Measurements from ENCODE around the gene PTPRG.
"Not testable (repeated sequence)": the region's sequence is repeated elsewhere in the genome, so short reads cannot be mapped to it uniquely, and the experiment has no call there.

PTPRG gene

DNA sequence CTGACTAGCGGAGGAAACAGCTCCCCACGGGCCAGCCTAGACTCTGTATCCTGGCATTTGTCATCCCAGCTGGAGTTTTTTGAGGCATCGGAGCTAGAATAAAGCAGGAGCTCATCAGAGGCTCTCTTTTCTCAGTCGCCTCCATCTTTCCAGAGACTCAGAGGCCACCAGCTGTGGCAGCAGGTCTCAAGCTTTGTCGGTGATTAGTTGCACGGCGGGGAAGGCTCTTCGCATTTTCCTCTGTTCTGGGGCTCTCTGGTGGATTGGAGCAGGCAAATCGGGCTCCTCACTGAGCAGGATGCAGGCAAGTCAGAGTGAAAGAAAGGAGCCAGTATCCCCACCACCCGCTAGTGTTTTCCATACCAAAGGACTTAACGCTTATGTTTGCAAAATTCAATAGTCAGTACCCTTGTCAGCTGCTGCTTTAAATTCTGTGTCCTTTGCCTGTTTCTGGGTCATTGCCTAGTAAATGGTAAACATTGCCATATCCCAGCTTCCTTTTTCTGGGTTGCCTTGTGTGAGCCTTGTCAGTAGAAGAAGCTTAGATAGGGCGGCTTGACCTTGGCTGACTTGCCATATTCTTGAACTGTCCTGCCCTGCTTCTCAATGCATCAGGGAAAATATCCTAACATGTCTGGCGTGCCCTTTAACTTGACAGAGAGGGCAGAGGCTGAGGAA lies 127.1 kb downstream of the PTPRG start:
- Mint-ChIP-seq H3K9me3 (no peaks in the 10 kb centered on the region), H3K4me1 (ENCODE audit: low read depth) (no peaks in the 10 kb centered on the region), H3K4me3 (no peak overlapping the region), H3K36me3 (ENCODE audit: low read depth) (no peaks in the 10 kb centered on the region), H3K27ac (no peak overlapping the region), H3K27me3 (no peaks in the 10 kb centered on the region)
- intact Hi-C loops (cut with micrococcal nuclease), result no loop called here

DNA sequence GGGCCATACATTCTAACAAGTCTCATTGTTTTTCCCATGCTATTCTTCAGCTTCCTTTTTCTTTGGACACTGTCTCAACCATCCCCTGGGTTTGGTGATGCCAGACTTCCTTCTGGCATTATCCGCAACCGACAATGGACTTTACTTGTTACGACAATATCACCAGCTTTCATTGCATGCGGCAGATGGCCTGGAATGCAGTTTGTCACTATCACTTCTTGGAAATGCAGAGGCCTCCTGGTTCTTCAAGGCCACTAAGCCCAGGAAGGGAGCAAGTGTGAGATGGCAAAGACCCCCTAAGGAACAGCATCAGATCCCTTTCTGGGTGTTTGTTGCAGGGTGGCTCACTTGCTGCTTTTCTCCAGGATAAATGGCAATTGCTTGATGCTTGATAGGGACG lies 128.6 kb downstream of the PTPRG start:
- no peaks in the 10 kb centered on the region for H3K27me3 Mint-ChIP-seq
- no peak overlapping the region for H3K4me3 Mint-ChIP-seq
- no peaks in the 10 kb centered on the region for H3K4me1 Mint-ChIP-seq (ENCODE audit: low read depth)
- H3K36me3 Mint-ChIP-seq (ENCODE audit: low read depth), result no peaks in the 10 kb centered on the region
- intact Hi-C loops (cut with micrococcal nuclease), result no loop called here
- no peaks in the 10 kb centered on the region for H3K9me3 Mint-ChIP-seq
- no peak overlapping the region for H3K27ac Mint-ChIP-seq

DNA sequence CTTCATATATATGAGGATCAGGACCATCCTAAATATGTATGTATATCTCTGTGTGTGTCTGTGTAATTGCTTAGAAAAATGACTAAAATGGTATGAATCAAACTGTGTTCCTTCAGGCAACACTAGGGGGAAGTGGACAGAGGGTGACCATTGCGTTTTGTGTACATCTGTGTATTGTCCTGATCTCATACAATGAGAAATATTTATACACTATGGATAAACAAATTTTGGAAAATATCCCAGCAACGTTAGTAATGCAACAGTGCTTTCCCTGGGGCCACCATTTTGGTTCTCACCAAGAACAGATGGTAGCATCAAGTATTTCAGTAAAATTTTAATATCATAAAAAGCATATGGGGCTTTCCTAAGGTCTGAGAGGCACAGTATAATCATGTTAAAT lies 130.1 kb downstream of the PTPRG start:
- intact Hi-C loops (cut with micrococcal nuclease), result no loop called here
- H3K9me3 Mint-ChIP-seq, result no peaks in the 10 kb centered on the region
- no peaks in the 10 kb centered on the region for H3K4me1 Mint-ChIP-seq (ENCODE audit: low read depth)
- no peak overlapping the region for H3K4me3 Mint-ChIP-seq
- no peaks in the 10 kb centered on the region for H3K27me3 Mint-ChIP-seq
- H3K36me3 Mint-ChIP-seq (ENCODE audit: low read depth), result no peaks in the 10 kb centered on the region
- no peak overlapping the region for H3K27ac Mint-ChIP-seq

DNA sequence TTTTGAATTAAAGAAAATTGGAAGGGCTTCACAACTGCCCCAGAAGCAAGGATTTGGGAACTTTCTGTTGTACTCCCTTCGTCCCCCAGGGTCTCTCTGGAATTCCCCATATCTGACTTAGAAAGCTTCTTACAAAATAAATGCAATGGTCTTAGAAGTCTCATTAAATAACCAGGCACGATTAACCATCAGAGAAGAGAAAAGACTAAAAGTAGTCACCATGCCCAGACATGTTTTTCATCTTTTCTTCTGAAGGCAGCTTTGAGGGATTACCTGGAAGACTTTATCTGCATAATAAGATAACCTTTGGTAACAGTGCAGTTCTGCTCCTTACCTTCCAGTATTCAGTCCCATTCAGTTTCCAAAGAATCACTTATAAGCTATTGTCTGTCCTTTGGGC lies 135.9 kb downstream of the PTPRG start:
- Mint-ChIP-seq H3K27me3 (no peaks in the 10 kb centered on the region), H3K4me3 (no peak overlapping the region), H3K36me3 (ENCODE audit: low read depth) (no peaks in the 10 kb centered on the region), H3K9me3 (no peaks in the 10 kb centered on the region), H3K4me1 (ENCODE audit: low read depth) (no peaks in the 10 kb centered on the region), H3K27ac (no peak overlapping the region)
- intact Hi-C loops (cut with micrococcal nuclease), result no loop called here

DNA sequence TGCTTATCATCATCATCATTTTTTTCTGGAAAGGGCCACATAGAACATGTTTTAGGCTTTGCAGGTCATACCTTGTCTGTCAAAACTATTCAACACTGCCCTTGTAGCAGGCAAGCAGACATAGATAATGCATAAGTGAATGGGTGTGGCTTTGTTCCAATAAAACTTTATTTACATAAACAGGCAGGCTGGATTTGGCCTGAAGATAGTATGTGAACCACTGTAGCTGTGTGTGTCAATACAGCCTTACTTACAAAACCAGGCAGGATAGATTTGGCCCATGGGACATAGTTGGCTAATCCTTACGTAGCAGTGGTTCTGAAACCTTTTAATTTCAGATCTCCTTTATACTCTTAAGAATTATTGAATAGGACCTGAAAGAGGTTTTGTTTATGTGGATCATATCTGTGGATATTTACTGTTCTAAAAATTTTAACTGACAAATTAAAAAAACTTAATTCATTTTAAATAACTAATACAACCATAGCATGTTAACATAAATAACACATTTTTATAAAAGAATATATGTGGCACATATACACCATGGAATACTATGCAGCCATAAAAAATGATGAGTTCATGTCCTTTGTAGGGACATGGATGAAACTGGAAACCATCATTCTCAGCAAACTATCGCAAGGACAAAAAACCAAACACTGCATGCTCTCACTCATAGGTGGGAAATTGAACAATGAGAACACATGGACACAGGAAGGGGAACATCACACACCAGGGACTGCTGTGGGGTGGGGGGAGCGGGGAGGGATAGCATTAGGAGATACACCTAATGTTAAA lies 137.1 kb downstream of the PTPRG start:
- H3K4me3 Mint-ChIP-seq; H3K36me3 Mint-ChIP-seq (ENCODE audit: low read depth): not testable (repeated sequence)

DNA sequence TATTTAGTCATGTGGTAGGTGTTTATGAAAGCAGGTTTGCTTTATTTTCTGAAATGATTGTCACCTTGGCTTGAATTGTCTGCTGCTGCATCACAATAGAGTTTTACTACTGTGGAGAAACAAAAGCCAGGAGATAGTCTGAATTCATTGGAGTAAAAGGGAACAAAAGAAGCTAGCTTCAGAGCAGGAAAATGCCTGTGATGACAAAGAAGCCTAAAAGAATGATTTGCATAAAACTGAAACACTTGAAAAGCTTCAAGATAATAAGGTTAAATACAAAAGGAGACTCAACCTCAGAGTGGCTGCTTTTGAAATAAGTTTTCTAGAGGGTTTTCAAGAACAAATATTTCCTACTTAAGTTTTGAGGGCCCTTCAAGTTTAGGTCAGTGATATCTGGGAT lies 138.3 kb downstream of the PTPRG start:
- intact Hi-C loops (cut with micrococcal nuclease), result no loop called here
- no peak overlapping the region for H3K4me3 Mint-ChIP-seq
- H3K4me1 Mint-ChIP-seq (ENCODE audit: low read depth), result no peaks in the 10 kb centered on the region
- H3K36me3 Mint-ChIP-seq (ENCODE audit: low read depth), result no peaks in the 10 kb centered on the region
- no peaks in the 10 kb centered on the region for H3K27me3 Mint-ChIP-seq
- H3K27ac Mint-ChIP-seq, result no peak overlapping the region
- H3K9me3 Mint-ChIP-seq, result no peaks in the 10 kb centered on the region

More for the DNA sequence above, 137.1 kb downstream of the PTPRG start:
- H3K27ac Mint-ChIP-seq; H3K4me1 Mint-ChIP-seq (ENCODE audit: low read depth); H3K9me3 Mint-ChIP-seq; intact Hi-C loops (cut with micrococcal nuclease); H3K27me3 Mint-ChIP-seq: not testable (repeated sequence)

DNA sequence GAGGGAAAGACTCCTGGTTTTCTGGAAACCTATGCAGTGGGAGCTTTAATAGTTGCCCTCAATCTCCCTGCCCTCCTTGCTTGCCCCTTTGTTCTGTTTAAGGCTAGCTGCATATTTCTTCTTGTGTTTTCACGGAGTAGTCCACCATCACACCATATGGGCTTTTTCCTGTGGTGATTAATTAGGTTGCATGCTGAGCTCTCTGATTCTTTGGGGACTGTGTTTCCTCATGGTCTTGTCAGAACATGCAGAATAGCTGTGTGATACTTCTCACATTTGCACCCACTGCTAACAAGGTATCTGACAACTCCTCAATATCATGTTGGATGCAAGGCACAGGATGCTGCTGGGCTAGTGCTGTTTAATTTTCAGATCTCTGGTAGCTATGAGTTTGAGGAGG lies 139.6 kb downstream of the PTPRG start:
- intact Hi-C loops (cut with micrococcal nuclease), result no loop called here
- H3K4me3 Mint-ChIP-seq, result no peak overlapping the region
- no peaks in the 10 kb centered on the region for H3K27me3 Mint-ChIP-seq
- H3K4me1 Mint-ChIP-seq (ENCODE audit: low read depth), result no peaks in the 10 kb centered on the region
- no peak overlapping the region for H3K27ac Mint-ChIP-seq
- H3K36me3 Mint-ChIP-seq (ENCODE audit: low read depth), result no peaks in the 10 kb centered on the region
- no peaks in the 10 kb centered on the region for H3K9me3 Mint-ChIP-seq

DNA sequence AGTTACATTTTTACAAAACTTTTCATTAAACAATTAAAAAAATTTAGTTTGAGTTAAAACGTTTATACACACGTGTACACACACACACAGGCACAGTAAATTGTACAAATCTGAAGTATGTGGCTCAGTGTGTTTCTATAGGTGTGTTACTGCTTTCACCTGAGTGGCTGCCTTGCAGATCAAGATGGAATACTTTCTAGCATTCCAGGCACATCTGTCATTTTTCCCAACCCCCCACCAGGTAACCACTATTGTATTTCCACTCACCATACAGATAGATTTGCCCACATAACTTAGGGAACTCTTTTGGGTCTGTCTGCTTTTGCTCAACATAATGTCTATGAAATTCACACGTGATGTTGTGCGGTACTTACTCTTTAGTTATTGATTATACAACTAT lies 141.1 kb downstream of the PTPRG start:
- no peak overlapping the region for H3K4me3 Mint-ChIP-seq
- H3K27me3 Mint-ChIP-seq, result no peaks in the 10 kb centered on the region
- no peaks in the 10 kb centered on the region for H3K36me3 Mint-ChIP-seq (ENCODE audit: low read depth)
- intact Hi-C loops (cut with micrococcal nuclease), result no loop called here
- no peaks in the 10 kb centered on the region for H3K4me1 Mint-ChIP-seq (ENCODE audit: low read depth)
- H3K27ac Mint-ChIP-seq, result no peak overlapping the region
- H3K9me3 Mint-ChIP-seq, result no peaks in the 10 kb centered on the region

DNA sequence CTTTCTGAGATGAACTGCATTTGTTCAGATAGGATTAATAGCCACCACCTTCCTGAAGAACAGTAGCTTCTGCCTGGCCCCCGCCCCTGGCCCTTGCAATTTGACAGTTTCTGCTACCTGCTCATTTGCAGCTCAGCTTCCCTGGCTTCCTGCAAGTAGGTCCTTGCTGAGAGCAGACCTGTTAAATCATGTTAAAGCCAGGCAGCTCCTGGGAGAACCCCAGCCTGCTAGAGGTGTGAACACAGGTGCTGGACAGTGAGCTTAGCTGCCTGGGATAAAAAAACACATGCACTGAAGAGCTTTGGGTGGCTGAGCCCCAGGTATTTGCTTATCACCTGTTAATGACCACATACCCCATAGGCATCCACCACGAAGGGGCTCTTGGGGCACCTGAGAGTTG lies 143.4 kb downstream of the PTPRG start:
- Mint-ChIP-seq H3K27ac (no peak overlapping the region), H3K27me3 (no peaks in the 10 kb centered on the region), H3K36me3 (ENCODE audit: low read depth) (no peaks in the 10 kb centered on the region), H3K4me1 (ENCODE audit: low read depth) (no peaks in the 10 kb centered on the region), H3K4me3 (no peak overlapping the region), H3K9me3 (no peaks in the 10 kb centered on the region)
- intact Hi-C loops (cut with micrococcal nuclease), result no loop called here

DNA sequence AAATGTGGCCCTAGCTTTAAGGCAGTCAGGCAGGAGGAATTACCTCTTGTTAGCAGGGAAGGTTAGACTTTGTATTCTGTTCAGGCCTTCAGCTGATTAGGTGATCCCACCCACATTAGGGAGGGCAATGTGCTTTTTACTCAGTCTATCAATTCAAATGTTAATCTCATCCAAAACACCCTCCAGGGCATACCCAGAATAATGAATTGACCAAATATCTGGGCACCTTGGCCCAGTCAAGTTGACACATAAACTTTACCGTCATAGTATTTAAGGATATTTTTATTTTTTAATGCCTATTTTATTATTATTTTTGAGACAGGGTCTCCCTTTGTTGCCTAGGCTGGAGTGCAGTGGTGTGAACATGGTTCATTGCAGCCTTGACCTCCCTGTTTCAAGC lies 146.1 kb downstream of the PTPRG start:
- Mint-ChIP-seq H3K4me3 (no peak overlapping the region), H3K27ac (no peak overlapping the region)

DNA sequence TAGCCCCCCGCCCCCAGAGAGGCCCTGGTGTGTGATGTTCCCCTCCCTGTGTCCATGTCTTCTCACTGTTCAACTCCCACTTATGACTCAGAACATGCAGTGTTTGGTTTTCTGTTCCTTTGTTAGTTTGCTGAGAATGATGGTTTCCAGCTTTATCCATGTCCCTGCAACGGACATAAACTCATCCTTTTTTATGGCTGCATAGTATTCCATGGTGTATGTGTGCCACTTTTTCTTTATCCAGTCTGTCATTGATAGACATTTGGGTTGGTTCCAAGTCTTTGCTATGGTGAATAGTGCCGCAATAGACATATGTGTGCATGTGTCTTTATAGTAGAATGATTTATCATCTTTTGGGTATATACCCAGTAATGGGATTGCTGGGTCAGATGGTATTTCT lies 149.5 kb downstream of the PTPRG start:
- H3K4me1 Mint-ChIP-seq (ENCODE audit: low read depth); H3K4me3 Mint-ChIP-seq; intact Hi-C loops (cut with micrococcal nuclease); H3K36me3 Mint-ChIP-seq (ENCODE audit: low read depth); H3K9me3 Mint-ChIP-seq; H3K27ac Mint-ChIP-seq; H3K27me3 Mint-ChIP-seq: not testable (repeated sequence)

More for the DNA sequence above, 146.1 kb downstream of the PTPRG start:
- Mint-ChIP-seq H3K27me3 (no peaks in the 10 kb centered on the region), H3K9me3 (peaks cover 1% of the 10 kb centered on the region), H3K36me3 (ENCODE audit: low read depth) (no peaks in the 10 kb centered on the region), H3K4me1 (ENCODE audit: low read depth) (no peaks in the 10 kb centered on the region)
- intact Hi-C loops (cut with micrococcal nuclease), result no loop called here

DNA sequence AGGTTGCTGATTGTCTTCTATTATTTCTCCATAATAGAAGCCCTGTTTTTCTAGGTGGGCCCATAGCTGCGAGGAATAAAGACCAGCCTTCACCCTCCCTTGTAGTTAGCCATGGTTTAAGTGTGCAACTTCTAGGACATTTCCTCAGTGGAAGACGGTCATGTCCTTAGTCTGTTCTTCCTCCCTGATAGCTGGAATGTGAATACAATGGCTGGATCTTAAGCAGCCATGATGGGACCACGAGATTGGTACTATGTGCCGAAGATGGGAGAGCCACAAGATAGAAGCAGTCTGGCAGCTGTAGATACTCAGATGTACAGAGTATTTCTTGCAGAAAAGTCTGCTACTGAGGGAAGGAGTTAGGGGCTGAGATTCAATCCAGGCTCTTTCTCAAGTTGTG lies 152.9 kb downstream of the PTPRG start:
- intact Hi-C loops (cut with micrococcal nuclease), result no loop called here
- no peak overlapping the region for H3K4me3 Mint-ChIP-seq
- H3K36me3 Mint-ChIP-seq (ENCODE audit: low read depth), result no peaks in the 10 kb centered on the region
- H3K27ac Mint-ChIP-seq, result no peak overlapping the region
- peaks cover 5% of the 10 kb centered on the region for H3K9me3 Mint-ChIP-seq
- H3K4me1 Mint-ChIP-seq (ENCODE audit: low read depth), result no peaks in the 10 kb centered on the region
- H3K27me3 Mint-ChIP-seq, result no peaks in the 10 kb centered on the region

DNA sequence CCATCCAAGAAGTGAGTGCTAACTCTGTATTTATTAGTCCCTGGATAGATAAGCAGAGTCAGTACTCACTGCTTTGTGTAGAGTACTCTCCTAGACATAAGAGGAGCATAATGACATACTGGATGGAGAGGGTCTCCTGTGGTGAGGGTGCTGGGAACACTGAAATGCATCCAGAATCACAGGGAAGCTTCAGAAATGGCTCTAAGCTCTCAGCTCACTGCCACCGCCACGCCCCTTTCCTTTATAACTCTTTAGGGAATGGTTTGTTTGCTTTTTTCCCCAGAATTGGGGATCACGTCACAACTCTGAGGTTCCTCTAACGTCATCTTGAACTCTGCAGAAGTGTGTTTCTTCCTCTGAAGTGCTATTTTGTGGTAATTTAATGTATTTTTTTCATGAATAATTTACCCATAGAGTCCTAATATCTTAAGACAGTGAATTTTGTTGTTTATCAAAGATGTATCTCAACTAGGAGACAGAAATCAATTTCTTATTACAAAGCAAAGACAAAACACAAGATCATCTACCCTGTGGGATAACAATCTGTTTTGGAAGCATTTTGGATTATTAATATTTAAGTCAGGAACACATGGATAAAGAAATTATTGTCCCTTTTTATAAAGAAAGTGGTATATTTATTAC lies 154.6 kb downstream of the PTPRG start:
- intact Hi-C loops (cut with micrococcal nuclease), result no loop called here
- H3K27me3 Mint-ChIP-seq, result no peaks in the 10 kb centered on the region
- no peak overlapping the region for H3K4me3 Mint-ChIP-seq
- no peaks in the 10 kb centered on the region for H3K4me1 Mint-ChIP-seq (ENCODE audit: low read depth)
- H3K36me3 Mint-ChIP-seq (ENCODE audit: low read depth), result no peaks in the 10 kb centered on the region
- peaks cover 5% of the 10 kb centered on the region for H3K9me3 Mint-ChIP-seq
- no peak overlapping the region for H3K27ac Mint-ChIP-seq

DNA sequence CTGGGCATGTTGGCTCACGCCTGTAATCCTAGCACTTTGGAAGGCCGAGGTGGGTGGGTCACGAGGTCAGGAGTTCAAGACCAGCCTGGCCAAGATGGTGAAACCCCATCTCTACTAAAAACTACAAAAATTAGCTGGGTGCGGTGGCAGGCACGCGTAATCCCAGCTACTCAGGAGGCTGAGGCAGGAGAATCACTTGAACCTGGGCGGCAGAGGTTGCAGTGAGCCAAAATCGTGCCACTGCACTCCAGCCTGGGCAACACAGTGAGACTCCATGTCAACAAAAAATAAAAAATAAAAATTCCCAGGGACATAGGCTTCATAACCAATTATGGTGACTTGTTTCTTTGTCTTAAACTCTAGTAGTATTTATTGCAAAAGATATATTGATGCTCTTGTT lies 155.3 kb downstream of the PTPRG start:
- intact Hi-C loops (cut with micrococcal nuclease); H3K4me3 Mint-ChIP-seq; H3K4me1 Mint-ChIP-seq (ENCODE audit: low read depth); H3K27me3 Mint-ChIP-seq; H3K9me3 Mint-ChIP-seq; H3K27ac Mint-ChIP-seq; H3K36me3 Mint-ChIP-seq (ENCODE audit: low read depth): not testable (repeated sequence)

All from dendritic cell treated with granulocyte-macrophage colony-stimulating factor and Interleukin-4, amounts not matched to agents 40 ng/mL and 50 ng/mL, for 4 days (primary cell).